ENCODE data around the gene KCNS3.
A peak's percentile ranks its signal among the peaks of the same experiment; 100 is the strongest.
"Not testable (repeated sequence)": the region's sequence is repeated elsewhere in the genome, so short reads cannot be mapped to it uniquely, and the experiment has no call there.

The KCNS3 gene

GRCh38 chr2:17940091-17940630 is 61.7 kb downstream of the KCNS3 start:
- DNase-seq = no peak

- DNase-seq = no peak
Measured at GRCh38 chr2:17943444-17943843, 65.0 kb downstream of the KCNS3 start.

GRCh38 chr2:17947113-17947512 is 68.6 kb downstream of the KCNS3 start:
- no peak for DNase-seq

DNA sequence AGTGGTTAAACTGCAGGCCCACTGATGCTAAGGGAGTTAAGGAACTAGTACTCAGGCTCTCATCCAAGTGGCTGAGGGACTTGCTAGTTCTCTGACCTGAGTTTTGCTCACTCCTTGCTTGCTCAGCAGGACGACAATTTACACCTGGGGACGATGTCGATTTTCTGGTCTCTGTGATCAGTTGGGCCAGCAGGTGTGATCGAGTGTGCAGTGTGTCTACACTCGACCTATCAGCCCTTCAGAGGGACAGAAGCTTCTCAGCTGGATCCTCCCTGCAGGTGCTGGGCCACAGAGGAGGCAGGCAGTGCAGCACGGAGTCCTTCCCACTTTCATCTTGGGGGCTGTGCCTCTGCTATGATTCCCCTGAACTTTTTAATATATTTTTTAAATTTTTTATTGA is 71.5 kb downstream of the KCNS3 start:
- no peak for DNase-seq

DNA sequence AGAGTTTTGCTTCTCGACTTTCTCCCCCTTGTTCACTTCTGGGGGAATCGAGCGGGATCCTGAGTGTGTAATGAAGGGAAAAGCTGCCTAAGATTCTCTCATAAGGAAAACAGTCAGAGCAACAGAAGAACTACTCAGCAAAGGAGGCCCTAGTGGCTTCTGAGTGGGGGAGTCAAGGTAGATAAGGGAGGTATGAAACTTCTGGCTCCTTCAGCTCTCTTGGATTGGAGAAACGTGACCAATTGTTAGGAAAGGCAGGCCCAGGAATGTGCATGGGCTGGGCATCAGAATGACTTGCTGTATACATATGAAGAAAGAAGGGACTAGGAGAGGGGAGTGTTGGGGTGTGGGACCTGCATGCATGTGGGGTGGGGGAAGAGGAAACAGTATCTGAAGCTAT is 73.1 kb downstream of the KCNS3 start:
- no peak for DNase-seq

DNA sequence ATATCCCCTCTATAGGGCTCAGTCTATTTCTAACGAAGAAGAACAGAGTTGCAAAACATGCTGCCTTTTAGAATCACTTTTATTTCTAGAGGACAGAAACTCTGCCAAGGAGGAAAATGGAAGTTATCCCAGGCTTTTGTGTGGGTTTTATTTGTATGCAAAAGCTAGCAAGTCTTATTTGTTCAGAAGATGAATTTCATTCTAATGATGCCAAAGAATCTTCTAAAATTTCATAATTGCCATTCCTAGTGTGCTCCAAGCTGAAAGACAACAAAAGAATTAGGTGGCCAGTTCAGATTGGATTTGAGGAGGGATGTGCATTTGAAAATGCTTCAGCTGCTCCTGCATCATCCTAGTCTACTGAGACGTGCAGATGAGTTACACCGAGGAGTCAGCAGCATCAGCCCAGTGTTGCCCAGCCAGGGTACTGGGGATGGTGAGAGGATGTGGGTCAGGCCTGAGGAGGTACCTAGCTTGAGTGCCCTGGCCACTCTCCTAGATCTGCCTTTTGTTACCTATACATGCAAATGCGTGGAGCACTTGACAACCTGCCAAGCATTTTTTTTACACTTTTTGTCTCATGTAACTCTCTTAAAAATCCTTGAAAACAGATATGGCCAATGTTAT is 80.1 kb downstream of the KCNS3 start:
- DNase-seq = peak in 4 of 51 donors; percentile 0 to 6 (median 4)

GRCh38 chr2:17959356-17959755 is 80.9 kb downstream of the KCNS3 start:
- DNase-seq = no peak

DNA sequence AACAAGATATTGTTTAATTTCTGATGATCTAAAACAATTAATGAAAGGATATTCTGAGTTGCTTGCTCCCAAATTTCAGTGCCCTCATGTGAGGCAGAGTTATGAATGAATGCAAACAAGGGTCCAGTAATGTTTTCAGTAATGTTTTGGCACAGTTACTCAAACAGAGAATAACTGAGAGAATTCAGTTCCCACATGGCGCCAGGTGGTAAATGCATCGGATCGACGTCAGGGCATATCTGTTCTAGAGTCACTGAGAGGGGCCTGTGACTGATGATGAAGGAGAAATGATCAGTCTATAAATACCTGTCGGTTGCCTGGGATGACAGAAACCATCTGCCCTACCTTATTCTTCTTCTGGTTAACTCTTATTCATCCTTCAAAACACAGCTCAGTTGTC is 81.4 kb downstream of the KCNS3 start:
- no peak for DNase-seq

DNA sequence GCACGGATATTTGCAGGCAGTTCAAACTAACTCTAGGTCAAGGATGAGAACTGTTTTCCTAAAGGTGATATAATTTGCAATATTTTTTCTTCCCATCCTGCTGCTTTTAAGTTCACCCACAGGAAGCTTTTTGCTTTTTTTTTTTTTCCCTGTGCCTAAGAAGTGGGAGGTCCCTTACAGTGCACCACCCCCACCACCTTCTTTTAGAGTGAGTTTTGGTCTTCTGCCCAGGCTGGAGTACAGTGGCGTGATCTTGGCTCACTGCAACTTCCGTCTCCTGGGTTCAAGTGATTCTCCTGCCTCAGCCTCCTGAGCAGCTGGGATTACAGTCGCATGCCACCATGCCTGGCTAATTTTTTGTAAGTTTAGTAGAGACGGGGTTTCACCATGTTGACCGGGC is 82.5 kb downstream of the KCNS3 start:
- DNase-seq = no peak

DNA sequence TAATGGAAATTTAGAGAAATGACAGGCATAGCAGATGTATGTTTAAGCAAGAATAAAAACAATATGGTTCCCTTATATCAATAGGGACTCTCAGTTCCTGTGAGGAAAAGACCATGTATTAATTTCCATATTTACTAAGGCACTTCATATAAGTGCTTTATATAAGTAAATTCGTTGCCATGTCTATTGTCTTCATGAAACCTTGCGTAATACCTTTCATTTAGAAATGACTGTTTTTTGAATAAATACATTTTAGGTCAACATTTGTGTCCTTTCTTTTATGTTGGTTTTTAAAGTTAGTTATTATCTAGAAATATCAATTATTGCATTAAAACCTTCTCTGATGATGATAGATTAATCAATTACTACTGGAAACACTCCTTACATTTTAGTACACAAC is 83.3 kb downstream of the KCNS3 start:
- DNase-seq = no peak

DNA sequence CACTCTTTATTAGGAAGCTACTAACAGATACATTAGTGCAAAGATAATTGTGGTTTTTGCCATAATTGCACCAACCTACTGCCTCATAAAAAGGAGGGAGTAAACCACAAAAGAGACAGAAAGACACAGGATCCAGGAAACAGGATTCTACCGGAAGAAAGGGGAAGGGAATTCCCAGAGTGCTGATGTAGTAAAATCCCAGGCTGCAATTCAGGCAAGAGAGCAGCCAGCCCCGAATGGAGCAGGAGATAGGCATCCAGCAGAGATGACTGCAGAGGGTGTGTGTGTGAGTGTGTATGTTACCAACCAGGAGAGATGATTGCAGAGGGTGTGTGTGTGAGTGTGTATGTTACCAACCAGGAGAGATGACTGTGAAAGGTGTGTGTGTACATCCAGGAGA is 84.4 kb downstream of the KCNS3 start:
- DNase-seq = no peak

DNA sequence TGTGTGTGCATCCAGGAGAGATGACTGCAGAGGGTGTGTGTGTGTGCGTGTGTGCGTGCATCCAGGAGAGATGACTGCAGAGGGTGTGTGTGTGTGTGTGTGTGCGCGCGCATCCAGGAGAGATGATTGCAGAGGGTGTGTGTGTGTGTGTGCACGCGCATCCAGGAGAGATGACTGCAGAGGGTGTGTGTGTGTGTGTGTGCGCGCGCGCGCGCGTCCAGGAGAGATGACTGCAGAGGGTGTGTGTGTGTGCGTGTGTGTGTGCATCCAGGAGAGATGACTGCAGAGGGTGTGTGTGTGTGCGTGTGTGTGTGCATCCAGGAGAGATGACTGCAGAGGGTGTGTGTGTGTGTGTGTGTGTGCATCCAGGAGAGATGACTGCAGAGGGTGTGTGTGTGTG is 85.1 kb downstream of the KCNS3 start:
- DNase-seq = not testable (repeated sequence)

DNA sequence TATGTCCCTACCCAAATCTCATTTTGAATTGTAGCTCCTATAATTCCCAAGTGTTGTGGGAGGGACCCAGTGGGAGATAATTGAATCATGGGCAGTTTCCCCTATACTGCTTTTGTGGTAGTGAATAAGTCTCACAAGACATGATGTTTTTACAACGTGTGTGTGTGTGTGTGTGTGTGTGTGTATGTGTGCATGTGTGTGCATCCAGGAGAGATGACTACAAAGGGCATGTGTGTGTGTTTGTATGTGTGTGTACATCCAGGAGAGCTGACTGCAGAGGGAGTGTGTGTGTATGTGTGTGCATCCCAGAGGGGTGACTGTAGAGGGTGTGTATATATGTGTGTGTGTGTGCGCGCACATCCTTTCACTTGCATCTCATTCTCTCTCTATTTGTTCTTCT is 86.7 kb downstream of the KCNS3 start:
- no peak for DNase-seq

DNA sequence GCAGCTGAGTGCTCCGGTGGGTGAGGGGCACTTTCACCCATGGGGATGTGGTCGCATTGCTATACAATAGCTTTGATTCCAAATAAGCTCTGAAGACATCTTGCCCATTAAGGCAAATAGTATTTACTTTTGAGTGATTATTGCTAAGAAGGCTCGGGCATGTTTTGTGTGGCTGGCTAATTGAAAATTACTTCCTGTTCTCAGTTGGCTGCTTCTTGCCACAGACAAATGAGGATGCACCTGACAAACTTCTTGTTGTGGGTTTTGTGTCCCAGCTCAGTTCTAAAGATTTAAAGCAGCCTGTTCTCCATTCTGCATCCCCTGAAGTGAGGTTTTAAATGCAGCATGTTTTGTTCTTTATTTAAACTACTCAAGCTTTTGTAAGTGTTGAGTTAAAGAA is 88.3 kb downstream of the KCNS3 start:
- DNase-seq = no peak

DNA sequence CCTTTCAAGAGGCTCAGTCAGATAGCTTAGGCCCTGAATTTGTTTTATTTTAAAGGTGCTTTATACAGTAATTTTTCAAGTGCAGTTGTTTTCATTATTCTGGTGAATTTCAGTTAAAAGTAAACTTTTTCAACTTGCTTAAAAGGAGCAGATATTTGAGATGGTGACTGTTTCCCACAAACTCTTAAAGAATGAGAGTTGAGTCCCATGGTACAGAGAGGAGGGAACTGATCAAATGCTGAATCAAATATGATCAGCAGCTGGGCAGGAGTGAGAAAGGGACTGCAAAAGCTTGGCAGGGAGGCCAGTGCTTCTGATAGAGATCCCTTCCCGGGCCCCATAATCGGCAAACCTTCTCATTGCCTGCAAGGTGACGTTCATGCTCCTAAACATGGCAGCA is 91.2 kb downstream of the KCNS3 start:
- no peak for DNase-seq

DNA sequence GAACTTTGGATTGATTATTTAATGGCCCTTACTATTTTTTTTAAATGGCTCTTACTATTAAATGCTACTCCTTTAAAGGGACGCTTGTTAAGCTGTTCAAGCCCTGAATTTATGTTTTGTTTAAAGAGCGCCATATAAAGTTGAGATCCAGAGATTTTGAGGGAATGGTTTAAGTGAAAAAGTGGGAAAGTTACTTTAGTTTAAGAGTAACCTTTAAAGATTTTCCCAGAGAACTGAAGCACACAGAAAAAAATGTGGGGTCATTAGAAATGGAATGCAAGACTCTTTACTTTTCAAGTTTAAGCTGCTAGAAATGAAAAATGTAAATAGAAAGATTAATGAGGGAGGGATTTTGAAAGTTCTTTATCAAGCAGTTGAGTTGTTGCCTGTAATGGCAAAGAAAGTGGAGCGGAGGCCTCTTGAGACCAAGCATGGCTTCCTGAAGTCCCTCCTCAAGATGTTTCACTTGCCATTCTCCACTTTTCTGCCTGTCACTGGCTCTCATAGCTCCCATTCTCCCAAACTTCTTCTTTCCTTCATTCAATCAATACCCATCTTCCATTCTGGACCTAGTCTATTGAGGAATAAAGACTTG is 93.2 kb downstream of the KCNS3 start:
- DNase-seq = no peak

DNA sequence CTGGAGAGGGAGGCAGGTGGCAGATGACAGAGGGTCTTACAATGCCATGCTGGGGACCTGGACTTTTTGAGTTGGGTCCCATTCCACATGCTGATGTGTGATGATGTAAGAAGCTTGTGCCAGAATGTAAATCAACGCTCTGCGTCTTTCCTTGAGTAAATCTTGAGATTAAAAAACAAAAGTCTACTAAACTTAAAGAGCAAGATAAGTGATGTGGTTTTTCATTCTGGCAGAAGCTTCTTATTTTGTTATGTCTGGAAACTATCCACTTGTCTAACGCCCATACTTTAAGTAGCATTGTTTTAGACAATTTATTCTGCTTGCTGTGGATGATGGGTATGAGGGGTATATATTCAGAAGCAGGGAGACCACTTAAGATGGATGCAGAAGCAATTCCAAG is 94.5 kb downstream of the KCNS3 start:
- DNase-seq = no peak

DNA sequence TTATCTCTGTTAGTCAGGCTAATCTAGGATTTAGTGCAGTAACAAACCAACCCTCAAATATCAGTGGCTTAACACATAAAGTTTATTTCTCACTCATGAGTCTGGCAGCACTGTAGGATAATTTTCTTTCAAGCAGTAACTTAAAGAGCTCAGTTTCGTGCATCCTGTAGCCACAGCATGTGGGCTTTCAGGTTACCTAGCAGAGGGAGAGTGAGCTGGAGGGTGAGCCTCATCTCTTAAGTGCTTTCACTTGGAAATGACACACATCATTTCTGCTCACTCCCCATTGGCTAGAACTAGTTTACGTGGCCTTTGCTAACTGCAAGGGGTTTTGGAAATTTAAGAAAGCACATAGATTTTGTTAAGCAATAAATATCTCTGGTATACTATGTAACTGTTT is 96.9 kb downstream of the KCNS3 start:
- no peak for DNase-seq

DNA sequence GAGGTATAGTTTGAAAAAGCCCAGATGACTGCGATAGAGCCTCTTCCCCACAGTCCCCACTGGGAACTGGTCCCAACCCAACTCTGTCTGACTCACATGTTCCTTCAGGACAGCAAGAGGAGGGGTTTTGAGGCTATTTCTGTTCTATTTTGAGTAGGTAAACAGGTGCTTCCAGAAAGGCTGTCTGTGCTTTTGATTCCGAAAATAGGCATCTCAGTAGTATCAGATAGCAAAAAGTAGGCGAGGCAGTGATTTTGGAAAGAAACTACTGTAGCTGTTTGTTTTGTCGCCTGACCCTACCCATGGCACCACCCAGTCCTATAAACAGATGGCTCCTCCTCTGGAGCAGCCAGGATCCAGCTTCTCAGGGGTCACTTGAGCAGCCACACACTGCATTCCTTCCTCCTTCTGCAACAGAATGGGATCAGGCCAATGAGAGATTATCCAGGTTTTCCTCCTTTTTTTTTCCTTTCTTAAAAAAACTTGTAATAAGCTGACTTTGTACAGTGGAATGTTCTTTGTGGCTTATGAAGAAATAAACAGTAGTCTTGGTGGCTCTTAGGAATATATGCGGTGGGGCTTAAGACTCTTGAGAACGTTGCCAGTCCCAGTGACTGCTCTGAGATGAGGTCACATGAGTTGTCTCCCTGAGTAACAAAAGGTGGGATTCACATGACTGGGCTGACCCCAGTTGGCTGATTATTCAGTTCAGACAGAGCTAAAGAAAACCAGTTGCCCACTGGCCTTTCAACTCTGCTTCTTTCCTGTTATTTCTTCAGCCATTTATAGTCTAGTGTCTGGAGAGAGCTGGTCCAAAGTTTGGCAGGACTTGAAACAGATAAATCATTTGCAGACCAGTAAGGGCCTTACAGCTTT is 98.6 kb downstream of the KCNS3 start:
- DNase-seq = no peak

GRCh38 chr2:17979707-17980106 is 101.2 kb downstream of the KCNS3 start:
- no peak for DNase-seq

GRCh38 chr2:17981936-17982335 is 103.5 kb downstream of the KCNS3 start:
- no peak for DNase-seq

Data from hypothalamus (tissue), 51 donors.